ENCODE data around the gene LONP1.

DNA sequence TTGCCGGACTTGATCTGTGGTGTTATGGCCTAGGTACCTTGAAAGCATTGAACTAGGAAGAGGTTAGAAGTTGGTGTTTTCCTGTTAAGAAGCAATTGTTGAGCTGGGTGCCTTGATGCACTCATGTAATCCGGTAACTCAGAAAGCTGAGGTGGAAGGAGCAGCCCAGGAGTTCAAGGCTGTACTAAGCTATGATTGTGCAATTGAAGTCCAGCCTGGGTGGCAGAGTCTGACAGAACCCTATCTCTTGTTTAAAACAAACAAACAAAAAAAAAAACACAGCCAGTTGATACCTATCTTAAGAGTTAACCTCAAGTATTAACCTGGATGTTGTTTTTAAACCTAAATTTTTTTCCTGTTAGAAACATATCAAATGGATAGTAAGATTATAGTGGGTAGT is 77.7 kb downstream of the LONP1 start:
- TF ChIP-seq TAF1 (IDR thresholded peaks at IDR 0.05; ENCODE audit: borderline replicate concordance, low read depth, low read length) (no peak), SIN3A (IDR thresholded peaks at IDR 0.05; ENCODE audit: borderline replicate concordance, low read depth, low read length) (no peak), SMC3 (IDR thresholded peaks at IDR 0.05; ENCODE audit: low read depth, low read length) (no peak), POLR2AphosphoS5 (IDR thresholded peaks at IDR 0.05; ENCODE audit: low read depth, low read length) (no peak), MEF2A (IDR thresholded peaks at IDR 0.05; ENCODE audit: borderline replicate concordance, low read depth) (no peak), FOSL2 (IDR thresholded peaks at IDR 0.05; ENCODE audit: borderline replicate concordance, low read depth) (no peak)
- TF ChIP-seq, protein P1, sequence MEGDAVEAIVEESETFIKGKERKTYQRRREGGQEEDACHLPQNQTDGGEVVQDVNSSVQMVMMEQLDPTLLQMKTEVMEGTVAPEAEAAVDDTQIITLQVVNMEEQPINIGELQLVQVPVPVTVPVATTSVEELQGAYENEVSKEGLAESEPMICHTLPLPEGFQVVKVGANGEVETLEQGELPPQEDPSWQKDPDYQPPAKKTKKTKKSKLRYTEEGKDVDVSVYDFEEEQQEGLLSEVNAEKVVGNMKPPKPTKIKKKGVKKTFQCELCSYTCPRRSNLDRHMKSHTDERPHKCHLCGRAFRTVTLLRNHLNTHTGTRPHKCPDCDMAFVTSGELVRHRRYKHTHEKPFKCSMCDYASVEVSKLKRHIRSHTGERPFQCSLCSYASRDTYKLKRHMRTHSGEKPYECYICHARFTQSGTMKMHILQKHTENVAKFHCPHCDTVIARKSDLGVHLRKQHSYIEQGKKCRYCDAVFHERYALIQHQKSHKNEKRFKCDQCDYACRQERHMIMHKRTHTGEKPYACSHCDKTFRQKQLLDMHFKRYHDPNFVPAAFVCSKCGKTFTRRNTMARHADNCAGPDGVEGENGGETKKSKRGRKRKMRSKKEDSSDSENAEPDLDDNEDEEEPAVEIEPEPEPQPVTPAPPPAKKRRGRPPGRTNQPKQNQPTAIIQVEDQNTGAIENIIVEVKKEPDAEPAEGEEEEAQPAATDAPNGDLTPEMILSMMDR (IDR thresholded peaks at IDR 0.05): no peak
- TF ChIP-seq, protein P2, sequence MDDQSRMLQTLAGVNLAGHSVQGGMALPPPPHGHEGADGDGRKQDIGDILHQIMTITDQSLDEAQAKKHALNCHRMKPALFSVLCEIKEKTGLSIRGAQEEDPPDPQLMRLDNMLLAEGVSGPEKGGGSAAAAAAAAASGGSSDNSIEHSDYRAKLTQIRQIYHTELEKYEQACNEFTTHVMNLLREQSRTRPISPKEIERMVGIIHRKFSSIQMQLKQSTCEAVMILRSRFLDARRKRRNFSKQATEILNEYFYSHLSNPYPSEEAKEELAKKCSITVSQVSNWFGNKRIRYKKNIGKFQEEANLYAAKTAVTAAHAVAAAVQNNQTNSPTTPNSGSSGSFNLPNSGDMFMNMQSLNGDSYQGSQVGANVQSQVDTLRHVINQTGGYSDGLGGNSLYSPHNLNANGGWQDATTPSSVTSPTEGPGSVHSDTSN (IDR thresholded peaks at IDR 0.05): no peak
